Kidney epithelial cell (primary cell): ENCODE results near the gene UBLCP1. TPM values are rescaled to one million over a fixed set of nuclear protein-coding genes. Genes with fewer than 3 reads are reported as not detected.

Experiments
- DNase-seq: peaks from one replicate; pipeline ENCODE4 v3.0.0-alpha.2; 2010; ENCODE audit warnings: low read depth
- H3K27me3 ChIP-seq: 2 replicates; pipeline ENCODE4 v1.6.0; 2011; ENCODE audit warnings: low read length; ENCODE audit not compliant: control insufficient read depth, insufficient read depth
- H3K36me3 ChIP-seq: 2 replicates; pipeline ENCODE4 v1.5.1; 2011; ENCODE audit warnings: low read length; ENCODE audit not compliant: control insufficient read depth, insufficient read depth
- H3K4me3 ChIP-seq: 2 replicates; pipeline ENCODE4 v1.5.1; 2011; ENCODE audit warnings: low read depth, mild to moderate bottlenecking, control low read depth, low read length
- total RNA-seq: library from RNA; depleted of rRNA; stranded (reverse); fragments of >200 nt; gene quantifications from 2 replicates; pipeline ENCODE4 v1.2.3, GENCODE V29; 2015
- TF ChIP-seq, protein P1 (sequence below): IDR thresholded peaks from 2 replicates; pipeline ENCODE4 v1.5.1; 2011; ENCODE audit warnings: mild to moderate bottlenecking, moderate library complexity, low read length, control low read depth, inconsistent platforms; ENCODE audit not compliant: insufficient read depth, poor library complexity, severe bottlenecking

Gene UBLCP1
- total RNA-seq = 42.5 and 46.0 TPM in 2 replicates

GRCh38 chr5:159262859-159263568 is at the start of gene UBLCP1:
UBLCP1 (plus strand) TSS chr5:159263290; CDS start chr5:159268916, 5,626 bp downstream.
- TF ChIP-seq, protein P1, sequence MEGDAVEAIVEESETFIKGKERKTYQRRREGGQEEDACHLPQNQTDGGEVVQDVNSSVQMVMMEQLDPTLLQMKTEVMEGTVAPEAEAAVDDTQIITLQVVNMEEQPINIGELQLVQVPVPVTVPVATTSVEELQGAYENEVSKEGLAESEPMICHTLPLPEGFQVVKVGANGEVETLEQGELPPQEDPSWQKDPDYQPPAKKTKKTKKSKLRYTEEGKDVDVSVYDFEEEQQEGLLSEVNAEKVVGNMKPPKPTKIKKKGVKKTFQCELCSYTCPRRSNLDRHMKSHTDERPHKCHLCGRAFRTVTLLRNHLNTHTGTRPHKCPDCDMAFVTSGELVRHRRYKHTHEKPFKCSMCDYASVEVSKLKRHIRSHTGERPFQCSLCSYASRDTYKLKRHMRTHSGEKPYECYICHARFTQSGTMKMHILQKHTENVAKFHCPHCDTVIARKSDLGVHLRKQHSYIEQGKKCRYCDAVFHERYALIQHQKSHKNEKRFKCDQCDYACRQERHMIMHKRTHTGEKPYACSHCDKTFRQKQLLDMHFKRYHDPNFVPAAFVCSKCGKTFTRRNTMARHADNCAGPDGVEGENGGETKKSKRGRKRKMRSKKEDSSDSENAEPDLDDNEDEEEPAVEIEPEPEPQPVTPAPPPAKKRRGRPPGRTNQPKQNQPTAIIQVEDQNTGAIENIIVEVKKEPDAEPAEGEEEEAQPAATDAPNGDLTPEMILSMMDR = no peak
- DNase-seq = peak; percentile 42

DNA sequence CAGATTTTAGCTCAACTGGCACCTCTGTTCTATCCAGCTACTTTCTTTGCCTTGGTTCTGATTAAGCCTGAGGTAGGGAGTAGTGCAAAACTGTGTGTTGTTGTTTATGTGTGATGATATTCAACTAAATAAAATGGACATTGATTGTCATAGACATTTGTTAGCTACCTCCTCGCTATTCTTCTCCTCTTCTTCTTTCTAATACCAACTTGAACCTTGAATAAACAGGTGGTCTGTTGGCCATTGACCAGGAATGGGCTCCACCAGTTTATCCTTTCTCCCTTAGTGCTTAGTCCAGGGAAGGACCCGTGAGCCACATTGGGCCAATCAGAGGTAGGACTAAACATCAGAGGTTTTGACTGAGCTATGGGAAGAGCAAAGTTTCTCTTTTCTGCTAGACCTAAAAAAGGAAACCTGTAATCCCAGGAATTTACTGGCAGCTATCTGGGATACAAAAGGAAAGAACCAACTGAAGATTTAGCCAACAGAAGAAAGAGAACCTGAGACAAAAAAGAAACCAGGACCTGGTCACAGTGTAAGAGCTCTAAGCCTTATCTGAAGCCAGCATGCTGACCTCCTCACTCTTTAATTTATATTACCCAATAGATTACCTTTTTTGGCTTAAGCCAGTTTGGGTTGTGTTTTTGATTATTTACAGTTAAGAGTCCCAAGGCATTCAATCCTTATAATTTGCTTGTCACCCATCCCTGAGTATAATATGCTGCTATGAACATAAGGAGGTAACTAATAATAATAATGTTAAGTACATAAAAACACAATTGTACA is 48.4 kb upstream of the UBLCP1 start:
- DNase-seq = no peak
- TF ChIP-seq, protein P1 = no peak

More at GRCh38 chr5:159262859-159263568, at the start of gene UBLCP1:
- Histone ChIP-seq H3K36me3 (no peaks in the 10 kb centered on the region), H3K4me3 (peak within 1 kb of the TSS; percentile 83), H3K27me3 (no peaks in the 10 kb centered on the region)

GRCh38 chr5:159215886-159216285 is 47.2 kb upstream of the UBLCP1 start:
- H3K27me3 ChIP-seq = no peaks in the 10 kb centered on the region
- no peaks in the 10 kb centered on the region for H3K36me3 ChIP-seq
- DNase-seq = no peak
- TF ChIP-seq, protein P1 = no peak
- H3K4me3 ChIP-seq = no peak overlapping the region

More for the DNA sequence above, 48.4 kb upstream of the UBLCP1 start:
- H3K4me3 ChIP-seq = no peak overlapping the region
- H3K27me3 ChIP-seq = no peaks in the 10 kb centered on the region
- H3K36me3 ChIP-seq = no peaks in the 10 kb centered on the region

DNA sequence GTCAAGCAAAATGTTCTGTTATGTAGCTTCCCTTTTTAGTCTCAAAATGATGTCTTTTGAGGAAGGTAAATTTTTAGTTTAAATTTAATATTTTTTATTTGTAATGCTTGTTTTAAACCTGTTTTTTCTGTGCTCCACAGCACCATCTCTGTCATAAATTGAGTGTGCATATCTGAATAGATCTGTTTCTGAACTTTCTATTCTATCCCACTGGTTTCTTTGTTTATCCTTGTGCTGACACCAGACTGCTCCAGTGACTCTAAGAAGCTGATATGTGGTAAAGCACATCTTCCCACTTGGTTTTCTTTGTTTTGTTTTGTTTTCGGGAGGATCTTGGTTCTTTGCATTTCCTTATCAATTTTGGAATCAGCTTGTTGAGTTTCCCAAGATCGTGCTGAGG is 46.6 kb upstream of the UBLCP1 start:
- no peaks in the 10 kb centered on the region for H3K27me3 ChIP-seq
- DNase-seq = no peak
- H3K36me3 ChIP-seq = no peaks in the 10 kb centered on the region
- TF ChIP-seq, protein P1 = no peak
- no peak overlapping the region for H3K4me3 ChIP-seq

- Histone ChIP-seq H3K27me3 (no peaks in the 10 kb centered on the region), H3K36me3 (no peaks in the 10 kb centered on the region), H3K4me3 (no peak overlapping the region)
- TF ChIP-seq, protein P1 = no peak
- no peak for DNase-seq
Observed at GRCh38 chr5:159217236-159217635, 45.9 kb upstream of the UBLCP1 start.
